GM21367 (cell line): ENCODE measurements around the gene RNF5.
"Not testable (repeated sequence)": the region's sequence is repeated elsewhere in the genome, so short reads cannot be mapped to it uniquely, and the experiment has no call there.

Experiments
- ATAC-seq: cut with Tn5 transposase; IDR thresholded peaks from one replicate; pipeline ENCODE4 v1.9.1; 2021; ENCODE audit not compliant: unreplicated experiment

Gene RNF5

GRCh38 chr6:32203426-32204267 lies 25.4 kb downstream of the RNF5 start:
- no peak for ATAC-seq

DNA sequence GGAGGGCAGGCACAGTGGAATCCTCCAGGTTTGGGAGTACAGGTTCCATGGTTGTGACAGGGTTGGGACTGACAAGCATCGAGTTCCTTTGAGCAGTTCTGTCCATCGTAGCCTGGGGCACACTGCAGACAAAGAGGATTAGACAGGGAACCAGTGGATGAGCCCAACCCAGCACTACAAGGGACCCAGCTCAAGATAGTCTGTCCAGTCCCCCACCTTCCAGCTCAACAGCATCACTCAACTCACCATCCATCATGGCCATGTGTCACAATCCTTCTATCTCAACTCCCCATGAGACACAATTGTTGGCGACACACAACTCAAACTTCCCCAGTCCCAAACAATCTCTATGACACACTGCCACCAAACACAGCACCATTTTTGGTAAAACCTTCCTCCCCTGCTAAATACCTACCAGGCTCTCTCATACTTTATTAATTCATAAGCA lies 26.1 kb downstream of the RNF5 start:
- no peak for ATAC-seq

- ATAC-seq = no peak
Measured at GRCh38 chr6:32208996-32209395, 30.8 kb downstream of the RNF5 start.

- no peak for ATAC-seq
Measured at GRCh38 chr6:32210191-32210601, 32.0 kb downstream of the RNF5 start.

- ATAC-seq = not testable (repeated sequence)
Measured at GRCh38 chr6:32211432-32211831, 33.2 kb downstream of the RNF5 start.

DNA sequence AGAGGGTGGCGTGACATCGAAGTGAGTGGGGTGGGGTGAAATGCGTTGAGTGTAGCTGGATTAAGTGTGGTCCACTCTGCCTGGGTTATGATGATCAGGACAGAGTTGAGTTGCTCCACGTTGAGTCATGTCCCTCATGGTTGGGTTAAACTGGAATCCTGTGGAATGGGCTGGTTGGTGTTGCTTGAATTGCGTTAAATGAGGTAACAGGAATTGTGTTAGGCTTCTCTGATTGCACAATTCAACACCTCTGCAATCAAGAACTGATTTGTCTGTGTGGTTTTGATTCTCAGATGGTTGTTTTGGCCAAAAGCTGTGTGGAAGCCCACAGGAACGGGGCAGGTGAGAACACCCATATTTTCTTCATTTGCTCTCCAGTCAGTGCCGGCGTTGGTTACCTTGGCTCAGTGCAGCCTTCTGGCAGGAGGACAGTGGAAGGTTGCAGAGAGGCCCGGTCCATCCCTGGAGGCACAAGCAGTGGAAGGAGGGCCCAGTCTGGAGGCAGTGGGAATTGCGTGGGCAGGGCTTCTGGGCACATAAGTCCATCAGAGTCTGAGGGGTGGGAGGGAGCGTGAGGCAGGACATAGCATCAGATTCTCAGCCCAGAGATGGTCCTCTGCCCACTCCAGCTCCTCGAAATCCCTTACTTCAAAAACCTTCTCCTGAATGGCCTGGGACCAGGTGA lies 34.0 kb downstream of the RNF5 start:
- ATAC-seq = no peak

DNA sequence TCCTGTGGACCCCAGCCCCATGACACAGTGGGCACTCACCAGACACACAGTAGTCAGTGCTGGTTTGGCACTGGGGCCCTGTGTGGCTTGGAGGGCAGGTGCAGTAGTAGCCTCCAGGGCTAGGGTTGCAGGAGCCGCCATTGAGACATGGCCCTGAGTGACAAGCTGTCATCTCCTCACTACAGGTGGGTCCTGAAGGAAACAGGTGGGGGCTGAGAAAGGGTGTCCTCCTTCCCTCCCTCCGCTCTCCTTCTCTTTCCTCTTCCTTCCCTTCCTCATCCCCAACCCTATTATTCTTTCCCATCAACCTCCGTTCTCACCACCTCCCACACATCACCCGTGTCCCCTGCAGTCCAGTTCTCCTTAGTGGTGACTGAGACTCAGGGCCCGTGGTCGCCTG lies 35.4 kb downstream of the RNF5 start:
- no peak for ATAC-seq

- ATAC-seq = no peak
Measured at GRCh38 chr6:32214126-32214525, 35.9 kb downstream of the RNF5 start.

- no peak for ATAC-seq
Measured at GRCh38 chr6:32215617-32216016, 37.4 kb downstream of the RNF5 start.

DNA sequence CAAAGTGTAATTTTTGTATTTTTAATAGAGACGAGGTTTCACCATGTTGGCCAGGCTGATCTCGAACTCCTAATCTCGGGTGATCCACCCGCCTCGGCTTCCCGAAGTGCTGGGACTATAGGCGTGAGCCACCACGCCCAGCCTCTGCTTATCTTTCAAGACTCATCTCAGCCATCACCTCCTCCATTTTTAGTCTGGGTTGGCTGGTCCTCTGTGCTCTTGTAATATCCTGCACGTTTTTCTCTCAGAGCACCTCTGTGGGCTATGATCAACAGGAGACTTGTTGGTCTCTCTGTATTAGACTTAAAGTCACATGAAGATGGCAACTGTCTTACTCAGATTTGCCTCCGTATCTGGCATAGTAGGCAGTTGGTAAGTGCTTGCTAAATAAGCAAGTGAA lies 38.1 kb downstream of the RNF5 start:
- ATAC-seq = no peak

DNA sequence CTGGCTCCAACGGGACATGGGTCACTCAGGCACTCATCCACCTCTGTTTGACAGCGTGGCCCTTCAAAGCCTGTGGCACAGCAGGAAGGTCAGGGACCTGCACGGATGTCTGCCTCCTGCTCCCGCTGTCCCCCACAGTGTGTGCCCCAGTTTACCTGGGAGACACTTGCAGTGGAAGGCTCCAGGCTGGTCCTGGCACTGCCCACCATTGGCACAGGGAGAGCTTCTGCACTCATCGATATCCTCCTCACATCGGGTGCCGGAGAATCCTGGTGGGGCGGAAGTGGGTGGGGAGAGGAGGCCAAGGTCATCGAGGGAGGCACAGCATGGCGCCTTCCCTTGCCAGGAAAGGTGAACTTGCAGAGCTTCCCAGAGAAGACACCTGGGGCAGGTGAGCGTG lies 38.8 kb downstream of the RNF5 start:
- no peak for ATAC-seq

DNA sequence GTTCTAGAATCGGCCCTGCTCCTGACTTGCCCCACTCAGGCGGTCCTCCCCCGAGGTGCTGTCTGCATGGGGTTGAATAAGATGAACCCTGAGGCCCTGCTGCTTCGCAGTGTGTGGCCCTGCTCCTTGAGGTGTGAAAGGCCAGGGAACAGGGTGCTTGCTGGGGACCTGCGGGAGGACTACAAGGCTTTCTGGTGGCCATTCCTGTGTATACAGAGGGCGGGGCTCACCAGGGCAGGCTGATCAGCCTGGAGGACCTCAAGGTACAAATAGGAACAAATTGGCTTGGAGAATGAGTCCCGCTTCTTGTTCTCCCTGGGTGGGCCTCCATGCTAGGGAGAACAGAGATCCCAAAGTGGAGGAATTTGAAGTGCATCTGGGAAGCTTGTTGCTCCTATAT lies 40.0 kb downstream of the RNF5 start:
- ATAC-seq = no peak

DNA sequence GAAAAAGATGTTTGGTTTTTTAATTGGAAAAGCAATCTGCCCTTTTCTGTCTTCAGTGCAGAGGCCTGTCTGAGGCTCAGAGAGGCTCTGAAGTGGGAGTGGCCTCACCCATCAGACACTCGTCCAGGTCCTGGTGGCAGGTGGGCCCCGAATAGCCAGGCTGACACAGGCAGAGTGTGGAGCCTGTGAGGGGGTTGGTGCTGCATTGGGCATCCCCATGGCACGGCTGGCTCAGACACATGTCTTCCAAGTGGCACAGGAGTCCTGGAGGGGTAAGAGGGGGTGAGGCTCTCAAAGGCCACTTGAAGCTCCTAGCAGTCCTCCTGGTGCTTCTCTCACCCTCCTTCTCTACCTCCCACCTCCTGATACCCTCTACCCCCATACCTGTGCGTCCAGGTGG lies 41.8 kb downstream of the RNF5 start:
- ATAC-seq = no peak

- ATAC-seq = no peak
Measured at GRCh38 chr6:32222333-32223230, 44.4 kb downstream of the RNF5 start.

DNA sequence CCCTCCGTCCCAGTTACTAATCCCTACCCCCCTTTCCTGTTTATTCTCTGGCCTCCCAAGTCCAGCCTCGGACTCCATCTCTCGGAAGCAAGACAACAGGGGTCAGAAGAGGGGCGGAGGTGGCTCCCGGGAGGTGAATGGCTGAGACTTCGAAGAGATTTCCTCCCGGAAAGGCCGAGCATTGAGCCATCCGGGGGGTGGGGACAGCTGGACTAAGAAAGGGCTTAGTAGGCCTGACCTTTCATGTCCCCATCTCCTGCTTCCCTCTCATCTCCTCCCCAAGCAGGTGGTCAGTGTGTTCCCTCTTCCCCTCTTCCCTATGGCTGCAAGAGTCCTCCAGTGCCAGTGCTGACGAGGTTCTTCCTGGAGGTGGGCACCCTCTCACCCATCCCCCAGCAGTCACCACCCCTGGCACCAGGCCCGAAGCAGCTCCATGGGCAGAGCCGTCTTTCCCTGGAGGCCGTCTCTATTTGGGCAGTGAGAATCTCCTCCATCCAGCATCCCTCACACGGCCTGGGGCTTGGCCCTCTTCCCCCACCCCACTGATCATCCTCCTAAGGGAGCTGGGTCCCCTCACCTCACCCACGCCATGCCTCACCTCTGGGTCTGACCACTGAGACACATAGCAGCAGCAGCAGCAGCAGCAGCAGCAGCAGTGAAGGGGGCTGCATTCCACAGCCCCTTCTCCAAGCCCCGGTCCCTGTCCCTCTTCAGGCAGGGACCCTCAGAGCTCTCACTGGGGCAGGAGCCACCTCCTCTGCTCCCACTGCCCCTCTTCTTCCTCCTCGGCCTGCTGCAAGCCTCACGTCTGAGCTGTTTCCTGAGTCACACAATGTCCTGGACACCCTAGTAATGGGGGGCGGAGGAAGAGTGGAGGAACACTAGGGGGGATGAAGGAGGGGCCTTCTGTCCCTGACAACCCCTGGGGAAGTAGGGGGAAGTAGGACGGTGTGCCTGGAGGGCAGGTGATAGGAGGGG lies 45.3 kb downstream of the RNF5 start, which contains the start of gene NOTCH4:
NOTCH4 (minus strand) TSS at position 810 of the 978 bp plus-strand sequence; CDS start at position 671, 139 bp downstream.
- no peak for ATAC-seq

- no peak for ATAC-seq
Measured at GRCh38 chr6:32224696-32225095, 46.5 kb downstream of the RNF5 start.

DNA sequence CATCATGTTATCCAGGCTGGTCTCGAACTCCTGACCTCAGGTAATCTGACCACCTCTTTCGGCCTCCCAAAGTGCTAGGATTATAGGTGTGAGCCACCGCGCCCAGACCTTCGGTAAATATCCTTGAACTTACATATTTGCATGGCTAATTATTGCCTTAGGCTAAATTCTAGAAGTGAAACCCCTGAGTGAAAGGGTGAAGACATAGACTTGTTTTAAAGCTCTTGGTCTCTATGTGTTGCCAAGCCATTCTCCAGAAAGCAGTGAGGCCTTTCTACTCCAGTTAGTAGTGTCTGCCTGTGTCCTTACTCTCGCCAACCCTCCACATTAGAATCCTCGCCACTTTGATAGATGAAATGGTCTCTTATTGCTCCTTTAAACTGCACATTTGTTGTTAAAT lies 48.2 kb downstream of the RNF5 start:
- no peak for ATAC-seq
